ENCODE measurements around the gene GLCE. TPM values are rescaled to one million over a fixed set of nuclear protein-coding genes. Genes with fewer than 3 reads are reported as not detected.

Gene GLCE
- total RNA-seq, 1 donor from 2014 or later = 23.8 TPM

- Histone ChIP-seq H3K4me3 (no peak overlapping the region), H3K27ac (peak overlapping the region; percentile 76), H3K27me3 (no peaks in the 10 kb centered on the region), H3K9me3 (no peaks in the 10 kb centered on the region), H3K4me1 (peaks cover 42% of the 10 kb centered on the region), H3K36me3 (no peaks in the 10 kb centered on the region)
- DNase-seq (no peak), ATAC-seq (no peak)
- intact Hi-C loops (cut with DNase I) = no loop called here
- no peak for TF ChIP-seq CTCF (IDR thresholded peaks at IDR 0.05)
Observed at GRCh38 chr15:69125236-69125635, 35.2 kb upstream of the GLCE start.

- Histone ChIP-seq H3K27ac (peak overlapping the region; percentile 76), H3K9me3 (no peaks in the 10 kb centered on the region), H3K4me1 (peaks cover 42% of the 10 kb centered on the region), H3K36me3 (no peaks in the 10 kb centered on the region), H3K27me3 (no peaks in the 10 kb centered on the region), H3K4me3 (no peak overlapping the region)
- intact Hi-C loops (cut with DNase I) = no loop called here
- ATAC-seq (peak; percentile 90), DNase-seq (no peak)
- TF ChIP-seq CTCF (IDR thresholded peaks at IDR 0.05) = no peak
Observed at GRCh38 chr15:69126054-69126469, 34.4 kb upstream of the GLCE start.

GRCh38 chr15:69127306-69127705 is 33.1 kb upstream of the GLCE start:
- ATAC-seq (no peak), DNase-seq (no peak)
- Histone ChIP-seq H3K36me3 (no peaks in the 10 kb centered on the region), H3K9me3 (no peaks in the 10 kb centered on the region), H3K4me1 (peaks cover 46% of the 10 kb centered on the region), H3K4me3 (no peak overlapping the region), H3K27ac (no peak overlapping the region), H3K27me3 (no peaks in the 10 kb centered on the region)
- intact Hi-C loops (cut with DNase I) = no loop called here
- TF ChIP-seq CTCF (IDR thresholded peaks at IDR 0.05) = no peak

- Histone ChIP-seq H3K27ac (peak overlapping the region; percentile 7), H3K4me1 (peaks cover 49% of the 10 kb centered on the region), H3K27me3 (no peaks in the 10 kb centered on the region), H3K4me3 (no peak overlapping the region), H3K9me3 (no peaks in the 10 kb centered on the region), H3K36me3 (no peaks in the 10 kb centered on the region)
- intact Hi-C loops (cut with DNase I) = no loop called here
- DNase-seq = peak; percentile 73
- TF ChIP-seq CTCF (IDR thresholded peaks at IDR 0.05) = no peak
- peak; percentile 63 for ATAC-seq
Observed at GRCh38 chr15:69128667-69129311, 31.6 kb upstream of the GLCE start.

GRCh38 chr15:69131362-69132220 is 28.8 kb upstream of the GLCE start:
- no peak for DNase-seq
- no peak for TF ChIP-seq CTCF (IDR thresholded peaks at IDR 0.05)

More at GRCh38 chr15:69131362-69132220, 28.8 kb upstream of the GLCE start:
- intact Hi-C loops (cut with DNase I) = no loop called here
- peaks cover 36% of the 10 kb centered on the region for H3K4me1 ChIP-seq
- peak; percentile 82 for ATAC-seq
- H3K27ac ChIP-seq = peak overlapping the region; percentile 36
- H3K36me3 ChIP-seq = no peaks in the 10 kb centered on the region
- no peaks in the 10 kb centered on the region for H3K27me3 ChIP-seq
- no peaks in the 10 kb centered on the region for H3K9me3 ChIP-seq
- H3K4me3 ChIP-seq = no peak overlapping the region
